K562 treated with DMSO at 1 percent for 48 hours (cell line): ENCODE results near the gene HIGD1A. TPM values are rescaled to one million over a fixed set of nuclear protein-coding genes. Genes with fewer than 3 reads are reported as not detected.

Experiments used
- total RNA-seq: library from RNA; unstranded; fragments of 300-600 nt; gene quantifications from 2 replicates; pipeline ENCODE4 v1.2.3, GENCODE V29; 2022; ENCODE audit warnings: low replicate concordance; ENCODE audit errors: extremely low read depth

HIGD1A gene
- total RNA-seq, result not detected in 2 replicates

GRCh38 chr3:42804106-42804830 is at the start of gene HIGD1A:
Gene HIGD1A (minus strand): TSS chr3:42804490. CDS start chr3:42794253, 10,237 bp downstream.

GRCh38 chr3:42809202-42809601 is 4.9 kb upstream of the HIGD1A start, which contains the start of gene ACKR2:
Gene ACKR2 (plus strand): TSS chr3:42809445. CDS start chr3:42864503, 55,058 bp downstream.

GRCh38 chr3:42772670-42773408 is 31.5 kb downstream of the HIGD1A start, which contains the start of gene CCDC13:
Gene CCDC13 (minus strand): TSS chr3:42773253. CDS start chr3:42758345, 14,908 bp downstream.

Other genes starting within 250 kb of the HIGD1A start
- not detected in 2 replicates for gene SEC22C, start 222.5 kb downstream of the HIGD1A start, total RNA-seq
- gene SS18L2, start 213.6 kb downstream of the HIGD1A start, total RNA-seq, result not detected in 2 replicates
- not detected in 2 replicates for gene NKTR, start 203.8 kb downstream of the HIGD1A start, total RNA-seq
- not detected in 2 replicates for gene ZBTB47, start 150.8 kb downstream of the HIGD1A start, total RNA-seq
- gene KLHL40, start 119.0 kb downstream of the HIGD1A start, total RNA-seq, result not detected in 2 replicates
- not detected in 2 replicates for gene HHATL, start 101.7 kb downstream of the HIGD1A start, total RNA-seq
- gene CCDC13, start 31.2 kb downstream of the HIGD1A start, total RNA-seq, result not detected in 2 replicates
- not detected in 2 replicates for gene ACKR2, start 5.0 kb upstream of the HIGD1A start, total RNA-seq
- not detected in 2 replicates for gene CYP8B1, start 71.4 kb upstream of the HIGD1A start, total RNA-seq
- not detected in 2 replicates for gene ZNF662, start 101.7 kb upstream of the HIGD1A start, total RNA-seq
- not detected in 2 replicates for gene GASK1A, start 174.8 kb upstream of the HIGD1A start, total RNA-seq